ENCODE measurements around the gene CUX1.

DNA sequence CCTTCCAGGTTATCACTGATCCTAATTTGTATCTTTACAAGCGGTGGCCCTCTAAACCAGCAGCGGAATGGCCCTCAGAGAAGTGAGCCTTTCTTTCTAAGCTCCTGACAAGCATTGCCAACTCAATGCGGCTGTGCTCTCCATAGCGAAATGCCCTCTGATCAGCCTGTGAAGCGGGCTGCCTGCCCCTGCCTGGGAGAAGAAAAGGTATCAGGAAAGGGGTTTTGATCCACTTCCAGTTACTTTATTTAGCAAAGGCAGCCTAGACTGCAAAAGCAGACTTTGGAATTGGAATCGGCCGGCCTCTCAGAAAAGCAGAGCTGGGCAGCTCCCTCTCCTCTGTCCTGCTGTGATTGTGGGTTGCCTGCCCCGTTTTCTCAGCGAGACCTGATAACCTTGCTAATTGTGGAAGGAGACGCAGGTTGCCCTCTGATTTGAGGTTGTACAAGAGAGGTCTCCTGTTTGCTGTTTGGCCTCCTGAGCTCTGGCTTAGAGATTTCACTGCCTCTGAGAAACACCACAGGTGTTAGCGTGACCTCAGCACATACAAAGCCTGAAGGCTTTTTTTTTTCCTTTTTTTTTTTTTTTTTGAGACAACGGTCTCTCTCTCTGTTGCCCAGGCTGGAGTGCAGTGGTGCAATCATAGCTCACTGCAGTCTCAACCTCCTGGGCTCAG is 415.3 kb downstream of the CUX1 start:
- TF ChIP-seq TAF1 (IDR thresholded peaks at IDR 0.05; ENCODE audit: low read depth, low read length) = no peak
- no peak for TF ChIP-seq POLR2AphosphoS5 (IDR thresholded peaks at IDR 0.05; ENCODE audit: low read depth, low read length)
- TF ChIP-seq POLR2A (IDR thresholded peaks at IDR 0.05; ENCODE audit: low read depth, low read length) = no peak
- TF ChIP-seq SPI1 (IDR thresholded peaks at IDR 0.05; ENCODE audit: low read depth, low read length) = no peak
- no peak for TF ChIP-seq POU2F2 (IDR thresholded peaks at IDR 0.05; ENCODE audit: low read depth, low read length)

Data from GM12891 (cell line).